Measurements from ENCODE around the gene CAND1.

Gene CAND1

DNA sequence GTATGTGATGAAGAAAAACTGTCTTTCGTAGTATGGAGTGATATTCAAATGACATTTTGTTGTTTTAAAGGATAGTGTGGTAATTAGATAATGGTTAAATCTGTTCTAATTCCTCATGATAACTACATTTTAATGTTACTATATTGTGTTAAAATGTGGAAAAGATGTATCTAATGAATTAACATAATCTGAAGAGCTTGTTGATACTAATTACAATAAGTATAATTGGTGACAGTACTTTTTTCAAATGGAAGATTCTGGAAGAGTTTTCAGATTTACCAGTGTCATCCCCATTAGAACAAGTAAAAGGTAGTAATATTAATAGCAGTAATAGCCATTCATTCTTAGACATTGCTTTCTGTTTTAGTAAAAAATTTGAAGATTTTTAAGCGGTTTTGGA, 37.6 kb downstream of the CAND1 start:
- H3K4me3 ChIP-seq (ENCODE audit: control insufficient read depth, low read depth, low read length): no peak overlapping the region
- DNase-seq (ENCODE audit: low read depth): no peak
- TF ChIP-seq, protein P1, sequence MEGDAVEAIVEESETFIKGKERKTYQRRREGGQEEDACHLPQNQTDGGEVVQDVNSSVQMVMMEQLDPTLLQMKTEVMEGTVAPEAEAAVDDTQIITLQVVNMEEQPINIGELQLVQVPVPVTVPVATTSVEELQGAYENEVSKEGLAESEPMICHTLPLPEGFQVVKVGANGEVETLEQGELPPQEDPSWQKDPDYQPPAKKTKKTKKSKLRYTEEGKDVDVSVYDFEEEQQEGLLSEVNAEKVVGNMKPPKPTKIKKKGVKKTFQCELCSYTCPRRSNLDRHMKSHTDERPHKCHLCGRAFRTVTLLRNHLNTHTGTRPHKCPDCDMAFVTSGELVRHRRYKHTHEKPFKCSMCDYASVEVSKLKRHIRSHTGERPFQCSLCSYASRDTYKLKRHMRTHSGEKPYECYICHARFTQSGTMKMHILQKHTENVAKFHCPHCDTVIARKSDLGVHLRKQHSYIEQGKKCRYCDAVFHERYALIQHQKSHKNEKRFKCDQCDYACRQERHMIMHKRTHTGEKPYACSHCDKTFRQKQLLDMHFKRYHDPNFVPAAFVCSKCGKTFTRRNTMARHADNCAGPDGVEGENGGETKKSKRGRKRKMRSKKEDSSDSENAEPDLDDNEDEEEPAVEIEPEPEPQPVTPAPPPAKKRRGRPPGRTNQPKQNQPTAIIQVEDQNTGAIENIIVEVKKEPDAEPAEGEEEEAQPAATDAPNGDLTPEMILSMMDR (IDR thresholded peaks at IDR 0.05; ENCODE audit: control insufficient read depth, insufficient read depth, low read depth, low read length, missing control alignments): no peak

DNA sequence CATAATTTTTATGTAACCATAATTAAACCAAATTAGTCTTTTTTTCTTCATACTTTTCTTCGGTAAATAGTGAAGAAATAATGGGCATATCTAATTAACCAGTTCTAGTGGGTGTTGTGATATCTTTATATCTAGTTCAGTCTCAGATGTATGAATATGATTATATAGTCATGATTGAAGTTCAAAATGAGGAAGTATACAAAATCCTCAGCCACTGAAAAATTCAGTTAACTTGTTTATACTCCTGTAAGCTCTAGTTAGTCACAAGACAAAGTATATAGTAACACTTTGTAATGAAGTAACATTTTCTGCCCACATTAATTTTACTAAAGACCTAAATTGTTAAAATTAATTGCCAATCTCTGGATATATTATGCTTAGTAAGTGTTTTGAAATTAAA, 46.5 kb downstream of the CAND1 start:
- no peak overlapping the region for H3K4me3 ChIP-seq (ENCODE audit: control insufficient read depth, low read depth, low read length)
- DNase-seq (ENCODE audit: low read depth): no peak
- TF ChIP-seq, protein P1 (IDR thresholded peaks at IDR 0.05; ENCODE audit: control insufficient read depth, insufficient read depth, low read depth, low read length, missing control alignments): no peak

- DNase-seq (ENCODE audit: low read depth): no peak
- TF ChIP-seq, protein P1 (IDR thresholded peaks at IDR 0.05; ENCODE audit: control insufficient read depth, insufficient read depth, low read depth, low read length, missing control alignments): no peak
- no peak overlapping the region for H3K4me3 ChIP-seq (ENCODE audit: control insufficient read depth, low read depth, low read length)
Observed at GRCh38 chr12:67318786-67319185, 49.6 kb downstream of the CAND1 start.

DNA sequence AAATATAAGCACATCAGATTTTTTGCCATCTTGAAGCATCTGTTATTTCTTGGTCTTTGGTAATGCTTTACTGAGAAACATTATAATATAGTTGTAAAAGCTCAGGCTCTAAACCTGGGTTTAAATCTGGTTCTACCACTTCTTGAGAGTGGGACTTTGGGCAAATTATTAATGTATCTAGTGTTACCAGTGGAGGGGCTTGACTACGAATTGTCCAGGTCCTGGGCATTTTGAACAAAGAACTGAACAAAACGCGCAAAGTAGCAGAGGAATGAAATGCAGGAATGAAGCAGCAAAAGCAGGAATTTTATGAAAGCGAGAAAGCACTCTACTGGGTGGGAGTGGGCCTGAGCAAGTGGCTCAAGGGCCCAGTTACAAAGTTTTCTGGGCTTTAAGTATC, 50.8 kb downstream of the CAND1 start:
- H3K4me3 ChIP-seq (ENCODE audit: control insufficient read depth, low read depth, low read length): no peak overlapping the region
- no peak for DNase-seq (ENCODE audit: low read depth)
- TF ChIP-seq, protein P1 (IDR thresholded peaks at IDR 0.05; ENCODE audit: control insufficient read depth, insufficient read depth, low read depth, low read length, missing control alignments): no peak

DNA sequence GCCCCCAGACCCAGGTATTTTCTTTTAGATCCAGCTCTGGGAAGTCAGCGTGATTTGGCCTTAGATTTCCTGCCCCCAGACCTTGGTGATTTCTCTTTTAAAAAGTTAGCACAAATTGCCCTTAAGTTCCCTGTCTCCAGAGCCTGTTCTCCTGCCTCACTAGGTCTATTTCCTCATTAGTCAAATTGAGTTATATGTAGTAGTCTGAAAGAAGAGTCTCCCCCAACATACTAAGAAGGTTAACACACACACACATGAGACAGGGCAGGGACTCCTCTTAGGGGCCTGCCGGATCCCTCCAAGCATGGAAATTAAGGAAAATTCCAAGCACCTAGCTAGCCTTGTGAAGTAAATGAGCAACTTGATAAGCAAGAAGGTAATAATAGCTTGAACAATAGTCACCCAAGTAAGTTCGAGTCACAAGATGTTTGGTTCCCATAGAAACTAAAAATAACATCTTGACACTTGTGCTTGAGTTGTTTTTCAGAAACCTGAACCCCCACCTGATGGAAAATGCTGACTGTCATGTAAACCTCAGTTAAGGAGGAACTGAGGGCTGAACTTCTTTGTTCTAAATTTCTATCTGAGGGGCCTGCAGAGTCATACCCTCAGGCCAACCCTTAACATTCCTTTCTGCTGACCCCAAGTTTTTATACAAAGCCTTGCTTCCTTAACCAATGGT, 51.6 kb downstream of the CAND1 start:
- TF ChIP-seq, protein P1 (IDR thresholded peaks at IDR 0.05; ENCODE audit: control insufficient read depth, insufficient read depth, low read depth, low read length, missing control alignments): no peak
- H3K4me3 ChIP-seq (ENCODE audit: control insufficient read depth, low read depth, low read length): no peak overlapping the region
- DNase-seq (ENCODE audit: low read depth): no peak

- TF ChIP-seq, protein P1 (IDR thresholded peaks at IDR 0.05; ENCODE audit: control insufficient read depth, insufficient read depth, low read depth, low read length, missing control alignments): no peak
- no peak for DNase-seq (ENCODE audit: low read depth)
- H3K4me3 ChIP-seq (ENCODE audit: control insufficient read depth, low read depth, low read length): no peak overlapping the region
Observed at GRCh38 chr12:67322580-67322979, 53.4 kb downstream of the CAND1 start.

All from AG09309 (cell line).